GM21529 (cell line): ENCODE data around the gene FBXW5.

Experiments
- ATAC-seq: cut with Tn5 transposase; IDR thresholded peaks from one replicate; pipeline ENCODE4 v1.9.1; 2021; ENCODE audit not compliant: unreplicated experiment

FBXW5 gene

DNA sequence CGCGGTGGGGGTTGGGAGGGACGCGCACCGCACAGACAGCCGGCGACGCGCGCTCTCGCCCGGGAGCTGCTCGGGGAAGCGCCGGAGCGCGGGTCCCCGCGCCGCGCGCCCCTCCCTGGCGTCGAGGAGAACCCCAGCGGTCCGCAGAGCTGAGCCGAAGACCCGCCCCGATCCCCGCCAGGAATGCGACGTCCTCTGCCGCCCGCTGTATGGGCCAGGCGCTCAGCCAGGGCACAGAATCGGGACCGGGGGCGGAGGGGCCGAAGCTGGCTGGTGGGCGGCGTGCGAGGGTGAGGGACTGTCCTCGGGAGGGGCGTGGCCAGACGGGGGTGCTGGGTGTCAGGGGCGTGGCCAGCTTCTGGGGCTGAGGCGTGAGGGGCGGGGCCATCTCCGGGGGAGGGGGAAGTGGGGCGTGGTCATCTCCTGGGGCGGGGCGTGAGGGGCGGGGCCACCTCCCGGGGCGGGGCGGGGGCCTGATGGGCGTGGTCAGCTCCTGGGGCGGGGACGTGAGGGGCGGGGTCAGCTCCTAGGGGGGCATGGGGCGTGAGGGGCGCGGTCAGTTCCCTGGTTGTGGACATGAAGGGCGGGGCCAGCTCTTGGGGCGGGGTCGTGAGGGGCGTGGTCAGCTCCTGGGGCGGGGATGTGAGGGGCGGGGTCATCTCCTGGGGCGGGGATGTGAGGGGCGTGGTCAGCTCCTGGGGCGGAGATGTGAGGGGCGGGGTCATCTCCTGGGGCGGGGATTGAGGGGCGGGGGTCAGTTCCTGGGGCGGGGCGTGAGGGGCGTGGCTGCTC lies 33.7 kb upstream of the FBXW5 start:
- ATAC-seq = no peak

DNA sequence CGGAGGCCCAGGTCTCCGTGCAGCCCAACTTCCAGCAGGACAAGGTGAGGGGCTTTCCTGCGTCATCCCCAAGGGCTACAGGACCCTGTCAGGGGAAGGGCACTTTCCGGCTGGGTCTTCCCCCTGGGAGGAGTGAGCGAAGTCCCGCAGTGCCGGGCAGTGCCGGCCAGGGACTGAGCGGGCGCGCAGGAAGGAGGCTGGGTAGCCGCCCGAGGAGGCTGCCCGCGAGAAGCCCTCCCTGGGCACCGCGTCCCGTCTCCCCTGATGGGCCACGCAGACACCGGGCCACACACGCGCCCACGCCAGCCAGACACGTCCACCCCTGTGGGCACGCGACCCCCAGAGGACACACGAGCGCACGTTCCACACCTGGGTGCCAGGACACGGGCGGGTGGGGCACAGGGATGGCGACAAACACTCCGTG lies 33.1 kb upstream of the FBXW5 start:
- ATAC-seq = no peak

- no peak for ATAC-seq
Observed at GRCh38 chr9:136977223-136977622, 32.7 kb upstream of the FBXW5 start, which contains the start of gene PTGDS. TSS of gene PTGDS (plus strand) at chr9:136977504. CDS start at chr9:136977579, 75 bp downstream.

GRCh38 chr9:136975644-136976043 lies 31.1 kb upstream of the FBXW5 start:
- no peak for ATAC-seq

- no peak for ATAC-seq
Observed at GRCh38 chr9:136974817-136975535, 30.4 kb upstream of the FBXW5 start.

GRCh38 chr9:136973618-136974617 lies 29.4 kb upstream of the FBXW5 start:
- no peak for ATAC-seq

DNA sequence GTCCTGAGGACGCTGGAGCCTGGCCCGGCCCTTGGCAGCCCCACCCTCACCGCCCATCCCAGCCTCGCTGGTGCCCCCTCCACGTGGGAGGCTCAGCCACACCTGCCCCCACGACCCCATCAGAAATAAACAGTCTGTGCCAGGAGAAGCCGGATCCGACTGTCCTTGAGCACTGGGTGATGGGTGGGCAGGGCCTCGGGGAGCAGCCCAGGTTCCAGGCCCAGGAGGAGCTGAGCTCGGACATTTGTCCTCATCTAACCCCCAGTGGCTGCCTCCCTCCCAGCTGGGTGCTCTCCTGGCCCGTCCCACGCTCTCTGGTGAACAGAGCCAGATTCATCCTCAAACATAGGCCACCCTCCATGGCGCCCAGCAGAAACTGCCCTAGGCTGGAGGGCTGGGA lies 28.2 kb upstream of the FBXW5 start:
- ATAC-seq = no peak

DNA sequence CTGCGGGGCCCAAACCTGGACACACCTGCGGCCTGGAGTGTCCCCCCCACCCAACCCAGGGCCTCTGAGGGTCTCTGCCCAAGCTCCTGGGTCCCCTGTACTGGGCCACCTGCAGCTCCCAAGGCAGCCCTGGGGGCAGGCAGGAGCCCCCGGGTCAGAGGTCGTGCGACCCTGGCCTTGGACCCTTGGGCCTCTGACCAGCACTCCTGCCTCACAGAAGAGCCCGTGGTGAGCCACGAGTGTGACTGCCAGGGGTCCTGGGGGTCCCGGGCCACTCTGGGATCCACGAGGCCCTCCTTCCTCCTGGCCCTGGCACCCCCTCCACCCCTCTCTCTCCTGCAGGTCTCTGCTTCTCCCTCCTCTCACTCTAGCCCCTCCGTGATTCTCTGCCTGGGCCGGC lies 27.8 kb upstream of the FBXW5 start:
- ATAC-seq = no peak

DNA sequence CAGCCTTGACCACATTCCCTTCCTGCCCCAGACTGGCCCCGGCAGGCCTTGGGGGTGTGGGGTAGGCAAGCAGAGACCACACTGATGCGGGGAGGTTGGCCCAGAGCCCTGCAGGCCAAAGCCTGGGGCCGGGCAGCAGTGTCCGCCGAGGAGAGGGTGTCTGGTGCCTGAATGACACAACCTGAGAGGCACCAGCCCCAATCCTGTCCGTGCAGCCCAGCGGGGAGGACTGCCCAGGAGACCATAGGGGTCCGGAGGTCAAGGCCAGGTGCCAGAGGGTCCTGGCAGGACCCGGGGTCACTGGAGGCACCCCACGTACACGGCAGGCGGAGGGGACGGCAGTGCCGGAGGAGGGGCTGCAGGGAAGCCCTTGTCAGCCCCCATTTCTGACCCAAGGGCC lies 27.2 kb upstream of the FBXW5 start:
- ATAC-seq = no peak

DNA sequence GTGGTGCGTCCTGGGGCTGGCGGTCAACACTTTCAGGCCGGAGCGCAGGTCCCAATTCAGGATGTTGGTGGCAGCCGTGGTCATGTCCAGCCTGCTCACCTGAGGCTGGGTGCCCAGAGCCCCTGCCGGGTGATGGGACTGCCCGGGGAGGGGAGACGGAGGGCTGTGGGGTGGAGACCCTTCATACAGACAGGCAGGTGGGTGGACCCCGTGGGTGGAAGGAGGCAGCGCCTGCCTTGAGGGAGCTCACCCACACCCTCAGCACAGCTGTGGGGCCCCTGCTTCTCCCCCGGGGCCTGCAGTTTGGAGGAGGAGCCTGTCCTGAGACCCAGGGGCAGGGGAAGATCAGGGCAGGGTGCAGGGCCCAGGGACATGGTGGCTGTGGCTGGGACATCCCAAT lies 25.8 kb upstream of the FBXW5 start:
- no peak for ATAC-seq

GRCh38 chr9:136969774-136970173 lies 25.2 kb upstream of the FBXW5 start:
- no peak for ATAC-seq

- ATAC-seq = no peak
Observed at GRCh38 chr9:136969150-136969549, 24.6 kb upstream of the FBXW5 start.

GRCh38 chr9:136968333-136969127 lies 24.0 kb upstream of the FBXW5 start:
- no peak for ATAC-seq

DNA sequence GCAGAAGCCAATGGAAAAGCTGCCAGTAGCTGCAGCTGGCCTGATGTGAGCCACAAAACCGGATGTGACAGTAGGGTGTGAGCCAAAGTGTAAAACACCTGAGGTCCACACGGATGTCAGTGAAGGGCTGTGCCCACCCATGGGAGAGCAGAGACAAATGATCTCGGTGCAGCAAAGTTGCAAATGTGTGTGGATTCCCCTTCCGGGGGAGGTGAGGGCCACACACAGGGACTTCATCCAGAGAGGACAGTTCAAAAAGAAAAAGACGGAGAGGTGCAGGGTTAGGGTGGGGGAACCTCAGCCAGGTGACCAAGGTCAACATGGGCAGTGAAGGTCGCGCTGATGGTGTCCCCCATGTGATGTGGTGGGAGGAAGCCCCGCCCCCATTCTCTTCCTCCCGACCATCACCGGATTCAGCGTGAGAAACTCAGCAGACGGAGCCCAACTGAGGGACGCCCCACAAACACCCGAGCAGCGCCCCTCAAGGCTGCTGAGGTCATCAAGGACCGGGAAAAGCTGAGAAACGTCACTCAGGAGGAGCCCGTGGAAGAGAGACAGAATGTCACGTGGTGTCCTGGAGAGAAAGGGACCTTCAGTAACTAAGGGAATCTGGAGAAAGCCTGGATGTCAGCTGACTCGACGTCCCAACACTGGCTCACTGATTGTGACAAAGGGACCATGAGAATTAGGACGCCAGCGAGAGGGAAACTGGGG lies 21.4 kb upstream of the FBXW5 start:
- ATAC-seq = no peak

DNA sequence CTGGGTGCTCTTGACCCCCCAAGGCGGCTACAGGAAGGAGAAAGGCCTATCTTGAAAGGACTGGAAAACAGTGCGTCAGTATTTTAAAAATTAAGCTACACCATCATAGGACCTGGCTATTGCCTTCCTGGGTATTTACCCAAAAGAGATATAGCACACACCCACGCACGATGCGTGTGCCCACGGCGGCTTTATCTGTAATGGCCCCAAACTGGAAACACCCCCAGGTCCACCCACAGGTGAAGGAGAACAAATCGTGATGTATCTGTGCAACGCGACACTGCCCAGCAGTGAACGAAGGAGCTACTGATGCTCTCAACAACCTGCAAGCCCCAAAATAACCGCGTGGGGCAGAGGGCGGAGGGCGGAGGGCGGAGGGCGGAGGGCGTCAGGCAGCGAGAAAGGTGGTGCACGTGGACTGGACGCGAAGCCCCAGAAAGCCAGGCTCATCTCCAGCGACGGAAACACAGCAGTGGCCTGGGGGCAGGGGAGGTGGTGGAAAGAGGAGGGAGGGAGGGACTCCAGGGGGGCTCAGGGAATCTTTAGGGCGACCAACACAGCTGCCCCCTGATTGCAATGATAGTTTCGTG lies 20.4 kb upstream of the FBXW5 start:
- ATAC-seq = no peak

DNA sequence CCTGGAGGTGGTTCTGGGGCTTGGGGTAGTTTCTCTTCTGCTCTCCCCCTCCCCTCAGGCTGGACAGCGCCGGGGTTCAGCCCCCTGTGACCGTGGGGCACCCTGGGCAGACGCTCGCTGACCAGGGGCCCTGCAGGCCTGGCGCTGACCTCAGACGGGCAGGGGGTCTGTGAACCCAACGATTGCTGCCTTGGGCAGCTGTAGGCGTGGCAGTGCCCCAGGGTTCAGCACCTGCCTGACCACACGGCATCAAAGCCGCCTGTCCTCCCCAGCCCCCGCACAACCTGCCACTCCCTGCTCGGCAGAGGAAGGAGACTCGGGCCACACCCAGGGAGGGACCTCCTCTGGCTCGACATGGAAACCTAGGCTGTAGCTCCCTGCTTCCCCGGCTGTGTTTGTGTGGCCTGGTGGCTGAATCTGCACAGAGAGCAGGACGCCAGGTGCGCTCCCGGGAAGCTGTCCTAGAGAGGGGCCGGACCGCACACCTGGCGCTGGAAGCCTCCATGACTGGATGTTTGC lies 19.7 kb upstream of the FBXW5 start:
- no peak for ATAC-seq

GRCh38 chr9:136963751-136964150 lies 19.2 kb upstream of the FBXW5 start:
- no peak for ATAC-seq

- no peak for ATAC-seq
Observed at GRCh38 chr9:136963341-136963740, 18.8 kb upstream of the FBXW5 start.

DNA sequence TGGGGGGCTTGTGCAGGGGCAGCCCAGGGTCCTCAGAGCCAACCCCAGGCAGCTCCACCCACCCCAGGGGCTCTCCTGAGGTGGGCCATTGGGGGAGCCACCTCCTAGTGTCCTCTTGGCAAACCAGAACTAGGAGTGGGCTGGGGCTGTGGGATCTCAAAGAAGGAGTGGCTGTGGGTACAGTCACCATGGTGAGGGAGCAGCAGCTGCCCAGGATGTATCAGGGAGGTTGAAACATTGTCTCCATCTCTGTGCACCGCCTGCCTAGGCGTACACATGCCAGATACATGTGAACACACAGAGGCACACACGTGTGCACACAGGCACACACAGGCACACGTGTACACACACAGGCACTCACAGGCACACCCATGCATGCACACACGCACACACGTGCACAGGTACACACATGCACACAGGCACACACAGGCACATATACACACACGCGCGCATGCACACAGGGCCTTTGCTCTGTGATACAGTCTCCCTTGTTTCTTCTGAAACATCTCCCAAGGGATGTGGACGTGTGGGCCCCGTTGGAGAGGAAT lies 18.2 kb upstream of the FBXW5 start:
- no peak for ATAC-seq
